ENCODE data around the gene CYP27A1. TPM values are rescaled to one million over a fixed set of nuclear protein-coding genes. Genes with fewer than 3 reads are reported as not detected.
"Not testable (repeated sequence)": the region's sequence is repeated elsewhere in the genome, so short reads cannot be mapped to it uniquely, and the experiment has no call there.

Gene CYP27A1
- total and polyA plus RNA-seq, 7 donors, result 9.3 to 48.4 (median 32.0) TPM

DNA sequence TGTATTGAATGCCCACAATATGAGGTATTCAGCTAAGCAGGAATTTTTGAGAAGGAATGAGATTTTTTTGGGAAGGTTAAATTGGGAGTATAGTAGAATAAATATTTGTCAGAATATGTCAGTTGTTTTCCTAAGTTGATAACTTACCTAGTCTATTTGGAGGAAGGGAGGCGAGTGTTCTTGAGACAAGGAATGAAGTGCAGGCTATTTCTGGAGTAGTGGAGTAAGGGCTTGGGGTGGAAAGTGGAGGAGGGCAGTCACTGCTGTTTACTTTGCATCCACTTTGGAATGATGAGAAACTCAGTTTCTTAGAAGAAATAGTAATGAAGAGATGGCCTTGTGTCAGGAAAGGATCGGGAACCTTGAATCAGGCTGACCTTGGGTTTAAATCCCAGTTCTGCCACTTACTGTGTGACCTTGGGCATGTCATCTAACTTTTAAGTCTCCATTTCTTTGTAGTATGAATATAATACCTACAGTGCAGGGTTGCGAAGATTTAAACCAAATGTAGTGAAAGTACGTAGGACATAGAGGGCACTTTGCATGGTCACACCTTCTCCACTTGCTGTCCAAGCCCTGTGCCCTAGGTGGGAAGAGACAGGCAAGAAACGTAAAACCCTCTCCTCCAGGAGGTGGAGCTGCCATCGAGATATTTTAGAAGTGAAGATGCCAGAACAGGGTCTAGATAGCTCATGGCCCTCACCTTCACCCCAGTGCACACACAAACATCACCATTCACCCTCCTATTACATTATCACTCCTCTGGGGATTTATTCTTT is 25.2 kb upstream of the CYP27A1 start:
- 68 to 92% (median 79%) methylated on average over 6 of the region's 6 CpGs for WGBS, 3 donors
- H3K36me3 ChIP-seq (ENCODE audit: insufficient read depth in 1 of 2, low read depth in 1 of 2), result peaks cover 3 to 39% of the 10 kb centered on the region in 2 donors
- intact Hi-C loops (cut with DNase I), result no loop called here

DNA sequence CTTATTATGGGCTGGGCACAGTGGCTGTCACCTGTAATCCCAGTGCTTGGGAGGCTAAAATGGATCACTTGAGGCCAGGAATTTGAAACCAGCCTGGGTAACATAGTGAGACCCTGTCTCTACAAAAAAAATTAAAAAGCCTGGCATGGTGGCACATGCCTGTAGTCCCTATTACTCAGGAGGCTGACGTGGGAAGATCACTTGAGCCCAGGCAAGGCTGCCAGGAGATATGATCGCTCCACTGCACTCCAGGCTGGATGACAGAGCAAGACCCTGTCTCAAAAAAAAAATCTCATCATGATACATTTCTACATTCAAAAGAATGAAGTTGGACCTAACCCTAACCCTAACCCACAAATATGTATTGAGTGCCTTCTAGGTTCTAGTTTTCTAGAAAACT is 20.2 kb upstream of the CYP27A1 start:
- 48 to 80% (median 50%) methylated on average over 2 of the region's 2 CpGs for WGBS, 3 donors

More for the DNA sequence above, 25.2 kb upstream of the CYP27A1 start:
- Histone ChIP-seq H3K9me3 (no peaks in the 10 kb centered on the region), H3K27me3 (ENCODE audit: insufficient read depth in 3 of 3, low read length in 2 of 3) (no peaks in the 10 kb centered on the region), H3K27ac (no peak overlapping the region), H3K4me1 (peaks cover 5% of the 10 kb centered on the region), H3K4me3 (no peak overlapping the region)
- ATAC-seq (peak in 3 of 4 donors; percentile 36 to 54 (median 46)), DNase-seq (no peak)
- TF ChIP-seq, protein P1, sequence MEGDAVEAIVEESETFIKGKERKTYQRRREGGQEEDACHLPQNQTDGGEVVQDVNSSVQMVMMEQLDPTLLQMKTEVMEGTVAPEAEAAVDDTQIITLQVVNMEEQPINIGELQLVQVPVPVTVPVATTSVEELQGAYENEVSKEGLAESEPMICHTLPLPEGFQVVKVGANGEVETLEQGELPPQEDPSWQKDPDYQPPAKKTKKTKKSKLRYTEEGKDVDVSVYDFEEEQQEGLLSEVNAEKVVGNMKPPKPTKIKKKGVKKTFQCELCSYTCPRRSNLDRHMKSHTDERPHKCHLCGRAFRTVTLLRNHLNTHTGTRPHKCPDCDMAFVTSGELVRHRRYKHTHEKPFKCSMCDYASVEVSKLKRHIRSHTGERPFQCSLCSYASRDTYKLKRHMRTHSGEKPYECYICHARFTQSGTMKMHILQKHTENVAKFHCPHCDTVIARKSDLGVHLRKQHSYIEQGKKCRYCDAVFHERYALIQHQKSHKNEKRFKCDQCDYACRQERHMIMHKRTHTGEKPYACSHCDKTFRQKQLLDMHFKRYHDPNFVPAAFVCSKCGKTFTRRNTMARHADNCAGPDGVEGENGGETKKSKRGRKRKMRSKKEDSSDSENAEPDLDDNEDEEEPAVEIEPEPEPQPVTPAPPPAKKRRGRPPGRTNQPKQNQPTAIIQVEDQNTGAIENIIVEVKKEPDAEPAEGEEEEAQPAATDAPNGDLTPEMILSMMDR (IDR thresholded peaks at IDR 0.05), result no peak

DNA sequence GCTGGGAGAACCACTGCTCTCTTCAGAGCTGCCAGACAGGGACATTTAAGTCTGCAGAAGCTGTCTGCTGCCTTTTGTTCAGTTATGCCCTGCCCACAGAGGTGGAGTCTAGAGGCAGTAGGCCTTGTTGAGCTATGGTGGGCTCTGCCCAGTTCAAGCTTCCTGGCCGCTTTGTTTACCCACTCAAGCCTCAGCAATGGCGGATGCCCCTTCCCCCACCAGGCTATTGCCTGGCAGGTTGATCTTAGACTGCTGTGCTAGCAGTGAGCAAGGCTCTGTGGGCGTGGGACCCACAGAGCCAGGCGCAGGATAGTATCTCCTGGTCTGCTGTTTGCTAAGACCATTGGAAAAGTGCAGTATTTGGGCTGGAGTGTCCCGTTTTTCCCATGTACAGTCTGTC is 9.2 kb upstream of the CYP27A1 start:
- H3K4me1 ChIP-seq; DNase-seq; ATAC-seq; H3K27me3 ChIP-seq (ENCODE audit: insufficient read depth in 3 of 3, low read length in 2 of 3); H3K4me3 ChIP-seq; H3K27ac ChIP-seq; intact Hi-C loops (cut with DNase I); H3K36me3 ChIP-seq (ENCODE audit: insufficient read depth in 1 of 2, low read depth in 1 of 2); H3K9me3 ChIP-seq: not testable (repeated sequence)
- 95 to 96% (median 95%) methylated on average over 5 of the region's 5 CpGs for WGBS, 3 donors

More for the DNA sequence above, 20.2 kb upstream of the CYP27A1 start:
- DNase-seq (no peak), ATAC-seq (peak in 2 of 4 donors; percentile 55 to 62)
- Histone ChIP-seq H3K4me1 (no peaks in the 10 kb centered on the region), H3K27ac (no peak overlapping the region), H3K36me3 (ENCODE audit: insufficient read depth in 1 of 2, low read depth in 1 of 2) (no peaks in the 10 kb centered on the region), H3K9me3 (no peaks in the 10 kb centered on the region), H3K4me3 (no peak overlapping the region), H3K27me3 (ENCODE audit: insufficient read depth in 3 of 3, low read length in 2 of 3) (no peaks in the 10 kb centered on the region)
- intact Hi-C loops (cut with DNase I), result no loop called here
- TF ChIP-seq, protein P1 (IDR thresholded peaks at IDR 0.05), result no peak

DNA sequence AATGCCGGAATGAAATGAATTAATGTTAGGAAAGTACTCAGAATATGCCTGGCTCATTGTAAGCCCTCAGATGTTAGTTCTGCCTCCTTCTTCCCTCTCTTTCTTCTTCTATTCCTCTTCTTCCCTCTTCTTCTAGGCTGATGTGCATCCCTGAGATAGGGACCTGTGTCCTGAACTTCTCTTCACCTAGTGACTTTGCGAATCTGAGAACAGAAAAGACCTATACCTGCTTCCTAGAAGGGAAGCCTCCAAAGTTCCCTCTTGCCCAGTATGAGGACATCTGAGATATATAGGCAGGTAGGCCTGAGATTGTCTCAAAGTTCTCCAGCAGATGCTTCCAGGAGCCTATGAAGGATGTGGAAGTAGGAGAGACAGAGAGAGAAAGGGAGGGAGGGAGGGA is 8.1 kb upstream of the CYP27A1 start:
- Histone ChIP-seq H3K4me3 (no peak overlapping the region), H3K4me1 (no peaks in the 10 kb centered on the region), H3K27me3 (ENCODE audit: insufficient read depth in 3 of 3, low read length in 2 of 3) (no peaks in the 10 kb centered on the region), H3K9me3 (no peaks in the 10 kb centered on the region), H3K36me3 (ENCODE audit: insufficient read depth in 1 of 2, low read depth in 1 of 2) (no peaks in the 10 kb centered on the region), H3K27ac (no peak overlapping the region)
- WGBS, 3 donors, result 96 to 100% (median 98%) methylated on average over 2 of the region's 2 CpGs
- ATAC-seq (no peak), DNase-seq (no peak)
- intact Hi-C loops (cut with DNase I), result no loop called here
- TF ChIP-seq, protein P1 (IDR thresholded peaks at IDR 0.05), result no peak

DNA sequence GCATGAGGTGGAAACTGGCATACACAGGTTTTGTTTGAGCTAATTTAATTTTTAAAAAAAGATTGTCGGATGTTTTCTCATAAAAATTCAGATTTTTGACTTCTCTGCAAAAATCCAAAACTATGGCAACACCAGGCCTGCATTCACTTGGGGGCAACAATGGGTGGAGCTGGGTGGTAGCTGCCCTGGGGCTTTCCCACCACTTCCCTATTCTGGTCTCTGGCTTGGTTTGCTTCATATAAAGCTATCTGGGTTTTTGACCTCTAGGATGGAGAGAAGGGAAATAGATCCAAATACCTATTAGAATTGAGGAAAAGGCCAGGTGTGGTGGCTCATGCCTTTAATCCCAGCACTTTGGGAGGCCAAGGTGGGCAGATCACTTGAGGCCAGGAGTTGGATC is 5.5 kb upstream of the CYP27A1 start:
- WGBS, 3 donors, result 95 to 97% (median 96%) methylated on average over 1 of the region's 1 CpG
- Histone ChIP-seq H3K4me1 (peaks cover 4% of the 10 kb centered on the region), H3K4me3 (no peak overlapping the region), H3K36me3 (ENCODE audit: insufficient read depth in 1 of 2, low read depth in 1 of 2) (no peaks in the 10 kb centered on the region), H3K27ac (no peak overlapping the region), H3K27me3 (ENCODE audit: insufficient read depth in 3 of 3, low read length in 2 of 3) (no peaks in the 10 kb centered on the region), H3K9me3 (no peaks in the 10 kb centered on the region)
- DNase-seq, result no peak
- TF ChIP-seq, protein P1 (IDR thresholded peaks at IDR 0.05), result no peak
- ATAC-seq, result no peak
- intact Hi-C loops (cut with DNase I), result no loop called here

Measured in psoas muscle (tissue), 8 donors.